Lower lobe of right lung (tissue), 2 donors: ENCODE measurements around the gene CASKIN1. TPM values are rescaled to one million over a fixed set of nuclear protein-coding genes. Genes with fewer than 3 reads are reported as not detected.

Experiments
- ATAC-seq, 2 donors: fragments of 200-7000 bp; cut with Tn5 transposase; one replicate each; pipeline ENCODE4 v1.9.1; 2020 to 2022; ENCODE audit warnings: mild to moderate bottlenecking in 2 of 2, moderate library complexity in 2 of 2
- DNase-seq: peaks from one replicate; pipeline ENCODE4 v3.0.0-alpha.2; 2020
- H3K27ac ChIP-seq: fragments of 200-600 bp; one replicate; pipeline ENCODE4 v1.8.0; 2022
- H3K27me3 ChIP-seq: fragments of 200-600 bp; one replicate; pipeline ENCODE4 v1.8.0; 2022; ENCODE audit warnings: low read depth
- H3K36me3 ChIP-seq: fragments of 200-600 bp; one replicate; pipeline ENCODE4 v1.8.0; 2022; ENCODE audit warnings: mild to moderate bottlenecking
- H3K4me1 ChIP-seq: fragments of 200-600 bp; one replicate; pipeline ENCODE4 v1.8.0; 2022
- H3K4me3 ChIP-seq: fragments of 200-600 bp; one replicate; pipeline ENCODE4 v1.8.0; 2022; ENCODE audit warnings: mild to moderate bottlenecking
- H3K9me3 ChIP-seq: fragments of 200-600 bp; one replicate; pipeline ENCODE4 v1.8.0; 2022
- intact Hi-C: fragments of 100-400 bp; cut with DNase I; formaldehyde crosslinking; loops from one replicate; pipeline ENCODE4 v1.11.0; 2022
- total RNA-seq: library from RNA; stranded (reverse); fragmentation: NEBNext Ultra II Directional; extraction: Animal tissue kit (Norgen Biotek cat#: 25700); gene quantifications from one replicate; pipeline ENCODE4 v1.2.1, GENCODE V29; 2021
- TF ChIP-seq, protein P1 (sequence below): fragments of 200-600 bp; IDR thresholded peaks from one replicate; pipeline ENCODE4 v1.8.0; 2022; ENCODE audit warnings: antibody characterized with exemption, mild to moderate bottlenecking
- donor health status: DM: no; HTN: yes; CAD: no; lungs with severe emphysema.

CASKIN1 gene
- total RNA-seq, 1 donor from 2014 or later = 0.09 TPM

DNA sequence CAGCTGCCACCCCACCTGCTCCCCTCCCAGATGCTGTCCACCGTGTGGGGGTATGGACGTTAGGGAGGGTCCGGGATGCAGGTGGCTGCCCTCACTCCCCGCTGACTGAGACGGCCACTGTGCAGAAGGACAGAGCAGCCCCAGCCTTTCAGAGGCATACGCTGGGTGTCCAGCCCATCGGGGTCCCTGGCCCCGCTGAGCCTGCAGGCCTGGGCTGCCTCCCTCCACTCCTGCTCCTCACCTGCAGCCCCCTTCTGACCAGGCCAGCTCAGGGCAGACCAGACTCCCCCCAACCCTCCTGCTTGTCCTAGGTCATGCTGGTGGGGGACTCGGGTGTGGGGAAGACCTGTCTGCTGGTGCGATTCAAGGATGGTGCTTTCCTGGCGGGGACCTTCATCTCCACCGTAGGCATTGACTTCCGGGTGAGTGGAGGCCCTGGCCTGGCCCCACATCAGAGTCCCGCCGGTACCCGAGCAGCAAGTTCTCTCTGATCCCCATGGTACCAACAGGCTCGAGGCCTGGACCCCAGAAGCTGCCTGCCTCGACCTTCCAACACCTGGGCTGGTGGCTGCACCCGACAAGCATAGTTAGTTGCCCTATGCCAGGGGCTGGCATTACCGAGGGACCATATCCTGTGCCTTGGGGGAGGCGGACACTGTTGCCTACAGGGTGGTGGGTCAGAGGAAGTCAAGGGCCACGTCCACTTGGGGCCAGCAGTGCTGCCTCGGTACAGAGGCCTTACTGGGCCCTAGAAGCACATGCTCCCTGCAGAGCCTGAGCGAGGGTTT, 46.6 kb downstream of the CASKIN1 start:
- Histone ChIP-seq H3K9me3 (no peaks in the 10 kb centered on the region), H3K27me3 (no peaks in the 10 kb centered on the region), H3K36me3 (peaks cover 21% of the 10 kb centered on the region), H3K27ac (no peak overlapping the region), H3K4me1 (peaks cover 67% of the 10 kb centered on the region), H3K4me3 (no peak overlapping the region)
- no peak for ATAC-seq
- intact Hi-C loops = loop anchor here (10.0 kb wide), 1 partner anchor 125 kb away; the partner anchor contains the start of gene NHERF2
- DNase-seq = no peak
- TF ChIP-seq, protein P1, sequence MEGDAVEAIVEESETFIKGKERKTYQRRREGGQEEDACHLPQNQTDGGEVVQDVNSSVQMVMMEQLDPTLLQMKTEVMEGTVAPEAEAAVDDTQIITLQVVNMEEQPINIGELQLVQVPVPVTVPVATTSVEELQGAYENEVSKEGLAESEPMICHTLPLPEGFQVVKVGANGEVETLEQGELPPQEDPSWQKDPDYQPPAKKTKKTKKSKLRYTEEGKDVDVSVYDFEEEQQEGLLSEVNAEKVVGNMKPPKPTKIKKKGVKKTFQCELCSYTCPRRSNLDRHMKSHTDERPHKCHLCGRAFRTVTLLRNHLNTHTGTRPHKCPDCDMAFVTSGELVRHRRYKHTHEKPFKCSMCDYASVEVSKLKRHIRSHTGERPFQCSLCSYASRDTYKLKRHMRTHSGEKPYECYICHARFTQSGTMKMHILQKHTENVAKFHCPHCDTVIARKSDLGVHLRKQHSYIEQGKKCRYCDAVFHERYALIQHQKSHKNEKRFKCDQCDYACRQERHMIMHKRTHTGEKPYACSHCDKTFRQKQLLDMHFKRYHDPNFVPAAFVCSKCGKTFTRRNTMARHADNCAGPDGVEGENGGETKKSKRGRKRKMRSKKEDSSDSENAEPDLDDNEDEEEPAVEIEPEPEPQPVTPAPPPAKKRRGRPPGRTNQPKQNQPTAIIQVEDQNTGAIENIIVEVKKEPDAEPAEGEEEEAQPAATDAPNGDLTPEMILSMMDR = no peak

DNA sequence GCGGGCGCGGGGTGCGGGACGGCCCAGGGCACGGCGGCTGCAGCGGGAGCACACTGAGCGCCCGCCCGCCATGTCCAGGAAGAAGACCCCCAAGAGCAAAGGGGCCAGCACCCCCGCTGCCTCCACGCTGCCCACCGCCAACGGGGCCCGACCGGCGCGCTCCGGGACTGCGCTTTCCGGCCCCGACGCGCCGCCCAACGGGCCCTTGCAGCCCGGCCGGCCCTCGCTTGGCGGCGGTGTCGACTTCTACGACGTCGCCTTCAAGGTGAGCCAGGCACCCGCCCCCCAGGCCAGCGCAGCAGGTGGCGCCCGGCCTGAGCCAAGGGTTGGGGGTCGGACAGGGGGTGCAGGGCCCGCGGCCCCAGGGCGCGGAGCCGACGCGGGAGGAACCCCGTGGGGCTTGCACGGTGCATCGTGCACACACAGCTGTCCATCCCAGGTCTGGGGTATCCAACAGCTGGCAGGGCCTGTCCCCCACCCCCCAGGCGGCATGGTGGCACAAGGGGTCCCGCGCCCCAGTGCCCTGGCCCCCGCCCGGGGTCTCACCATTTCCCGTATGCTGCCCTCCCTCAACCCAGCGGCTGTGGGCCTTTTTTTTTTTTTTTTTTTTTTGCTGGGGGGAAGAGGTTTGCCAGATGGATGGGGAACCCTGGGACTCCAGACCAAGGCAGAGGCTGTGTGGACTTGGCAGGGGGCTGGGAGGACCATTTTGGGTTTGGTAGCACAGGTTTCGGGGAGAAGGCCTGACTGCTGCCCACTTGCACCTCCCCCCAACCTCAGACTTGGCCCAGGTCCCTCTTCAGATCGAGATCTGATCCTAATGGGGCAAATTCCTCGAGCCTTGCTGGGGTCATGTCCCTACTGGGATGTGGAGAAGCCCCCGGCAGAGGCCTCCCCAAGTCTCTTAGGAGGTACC, 47.4 kb downstream of the CASKIN1 start:
- peaks cover 58% of the 10 kb centered on the region for H3K4me1 ChIP-seq
- intact Hi-C loops = loop anchor here (10.0 kb wide), 1 partner anchor 124 kb away; the partner anchor contains the start of gene NHERF2
- H3K27ac ChIP-seq = no peak overlapping the region
- no peaks in the 10 kb centered on the region for H3K9me3 ChIP-seq
- no peaks in the 10 kb centered on the region for H3K27me3 ChIP-seq
- no peak for ATAC-seq
- TF ChIP-seq, protein P1 = no peak
- peak overlapping the region; percentile 56 for H3K4me3 ChIP-seq
- DNase-seq = no peak
- peaks cover 21% of the 10 kb centered on the region for H3K36me3 ChIP-seq

DNA sequence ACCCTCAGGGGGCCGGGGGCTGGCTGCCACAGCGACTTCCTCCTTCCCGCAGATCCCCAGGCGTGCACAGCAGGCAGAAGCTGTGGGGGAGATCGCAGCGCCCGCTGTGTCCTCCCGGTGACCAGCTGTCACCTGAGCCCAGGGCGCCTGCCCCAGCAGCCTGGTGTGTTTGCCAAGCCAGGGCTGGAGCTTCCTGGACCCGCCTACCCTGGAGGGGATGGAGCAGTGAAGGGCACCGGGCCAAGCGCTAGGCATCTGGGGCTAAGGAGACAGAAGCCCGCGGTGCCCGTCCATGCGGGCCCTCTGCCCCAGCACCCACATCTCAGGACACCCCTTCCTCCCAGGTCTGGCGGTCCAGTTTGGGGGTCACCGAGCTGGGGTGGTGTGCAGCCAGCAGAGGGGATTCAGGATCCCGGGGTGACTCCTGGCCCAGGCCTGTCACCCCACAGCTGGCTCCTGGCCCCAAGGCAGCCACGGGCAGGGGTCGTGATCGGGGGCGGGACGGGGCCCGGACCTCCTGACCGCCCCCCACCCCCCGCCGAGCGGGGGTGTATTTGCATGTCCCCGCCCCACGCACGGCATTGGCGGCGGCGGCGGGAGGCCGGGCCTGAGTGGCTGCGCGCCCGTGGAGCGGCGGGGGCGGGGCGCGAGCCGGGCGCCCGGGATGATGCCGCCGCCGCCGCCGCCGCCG, 48.3 kb downstream of the CASKIN1 start, which contains the start of gene RAB26:
Gene RAB26, plus strand, starts transcription at position 645 of the 691 bp plus-strand sequence. CDS start 159 bp downstream, outside the sequence.
- H3K9me3 ChIP-seq = no peaks in the 10 kb centered on the region
- H3K36me3 ChIP-seq = peaks cover 15% of the 10 kb centered on the region
- H3K27ac ChIP-seq = peak within 1 kb of the TSS; percentile 41
- DNase-seq = peak; percentile 89
- no peaks in the 10 kb centered on the region for H3K27me3 ChIP-seq
- intact Hi-C loops = loop anchor here (10.0 kb wide), 1 partner anchor 123 kb away; the partner anchor contains the start of gene NHERF2
- peak; percentile 88 to 90 for ATAC-seq
- H3K4me1 ChIP-seq = peaks cover 50% of the 10 kb centered on the region
- TF ChIP-seq, protein P1 = no peak
- peak within 1 kb of the TSS; percentile 56 for H3K4me3 ChIP-seq

DNA sequence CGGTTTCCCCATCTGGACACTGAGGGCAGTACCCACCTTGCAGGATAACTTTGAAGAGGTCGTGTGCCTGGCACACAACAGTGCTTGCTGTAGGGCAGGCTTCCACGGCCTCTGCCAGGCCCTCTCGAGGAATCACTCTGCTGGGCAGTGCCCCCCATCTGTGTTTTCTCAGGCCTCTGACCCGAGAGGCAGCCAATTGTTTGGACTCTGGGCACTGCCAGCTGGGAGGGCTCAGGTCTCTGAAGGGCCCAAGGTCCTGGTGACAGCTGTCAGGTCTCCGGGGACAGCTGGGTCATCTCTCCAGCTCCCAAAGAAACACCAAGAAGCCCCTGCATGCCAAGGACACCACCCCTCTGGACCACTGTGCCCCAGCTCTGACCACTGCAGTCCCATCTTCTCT, 49.0 kb downstream of the CASKIN1 start:
- peak; percentile 45 for DNase-seq
- peaks cover 7% of the 10 kb centered on the region for H3K36me3 ChIP-seq
- peak overlapping the region; percentile 41 for H3K27ac ChIP-seq
- H3K9me3 ChIP-seq = no peaks in the 10 kb centered on the region
- intact Hi-C loops = loop anchor here (10.0 kb wide), 1 partner anchor 123 kb away; the partner anchor contains the start of gene NHERF2
- H3K4me1 ChIP-seq = peaks cover 42% of the 10 kb centered on the region
- TF ChIP-seq, protein P1 = no peak
- H3K4me3 ChIP-seq = no peak overlapping the region
- H3K27me3 ChIP-seq = no peaks in the 10 kb centered on the region
- ATAC-seq = no peak

DNA sequence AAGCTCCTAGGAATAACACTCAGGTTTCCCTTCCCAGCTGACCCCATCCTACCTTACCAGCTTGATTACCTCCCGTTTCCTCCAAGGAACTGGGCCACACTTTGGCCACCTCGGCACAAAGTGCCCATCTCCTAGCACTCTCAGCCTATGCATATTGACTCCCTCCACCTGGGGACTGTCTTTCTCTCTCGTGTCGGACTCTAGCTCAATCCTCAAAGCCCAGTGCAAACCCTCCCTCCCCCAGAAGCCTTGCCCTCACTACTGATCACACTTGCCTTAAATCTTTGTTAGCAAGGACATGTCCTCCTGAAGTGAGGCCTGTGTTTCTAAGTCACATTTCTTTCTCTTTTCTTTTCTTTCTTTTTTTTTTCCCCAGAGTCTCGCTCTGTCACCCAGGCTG, 50.6 kb downstream of the CASKIN1 start:
- Histone ChIP-seq H3K4me3 (no peak overlapping the region), H3K9me3 (no peaks in the 10 kb centered on the region), H3K27ac (no peak overlapping the region), H3K27me3 (no peaks in the 10 kb centered on the region), H3K36me3 (no peaks in the 10 kb centered on the region), H3K4me1 (peaks cover 27% of the 10 kb centered on the region)
- no peak for ATAC-seq
- TF ChIP-seq, protein P1 = no peak
- DNase-seq = no peak
- intact Hi-C loops = loop anchor here (10.0 kb wide), 1 partner anchor 121 kb away; the partner anchor contains the start of gene NHERF2
